Ovary (tissue), 3 donors: ENCODE measurements around the gene RAET1G.

Source experiments
- CTCF ChIP-seq, 3 donors: fragments of 450-650 bp in 2 of 3; fragments of 200-600 bp in 1 of 3; IDR thresholded peaks; one replicate each; pipeline versions ENCODE4 v1.5.1 to v1.8.0; 2016 to 2022; ENCODE audit warnings: antibody characterized with exemption in 3 of 3, mild to moderate bottlenecking in 1 of 3
- POLR2A ChIP-seq: fragments of 450-650 bp; IDR thresholded peaks from one replicate; pipeline ENCODE4 v1.6.1; 2017; ENCODE audit warnings: antibody characterized with exemption, mild to moderate bottlenecking, moderate library complexity
- donor health status: DM: no; HTN: no; CAD: no.

GRCh38 chr6:149898966-149899365 lies 24.0 kb downstream of the RAET1G start:
- TF ChIP-seq CTCF (IDR thresholded peaks at IDR 0.05) (no peak), POLR2A (no peak)
